HCT116 (cell line): Measurements from ENCODE around the gene SWT1. TPM values are rescaled to one million over a fixed set of nuclear protein-coding genes. Genes with fewer than 3 reads are reported as not detected.

Source experiments
- ATAC-seq: fragments of 200-7000 bp; cut with Tn5 transposase; 2 replicates; pipeline ENCODE4 v1.9.1; 2020; ENCODE audit warnings: mild to moderate bottlenecking, moderate library complexity
- BruUV-seq: library from RNA; stranded (reverse); fragments of 400-500 nt; replicated peaks from 2 replicates; lab custom pipeline; 2021; lab: Mats Ljungman, UMichigan
- CTCF ChIA-PET: fragments of 300-600 bp; sonication (Branson Sonifier 250); formaldehyde crosslinking; loops from one replicate; lab custom pipeline; 2021; ENCODE audit warnings: antibody characterized with exemption; lab: Charles Lee
- POLR2A ChIA-PET: fragments of 300-600, 350-600 bp; sonication (Branson Sonifier 250); formaldehyde crosslinking; loops from one replicate; lab custom pipeline; 2021; ENCODE audit warnings: antibody characterized with exemption; lab: Charles Lee
- RAD21 ChIA-PET, 2 experiments: fragments of 300-600 bp; sonication (Branson Sonifier 250); formaldehyde crosslinking; loops; one replicate each; lab custom pipeline; 2023; ENCODE audit warnings: low total read pairs in 2 of 2; ENCODE audit not compliant: uncharacterized antibody in 2 of 2, unreplicated experiment in 2 of 2, low non-redundant PET in 1 of 2; lab: Charles Lee
- DNase-seq: peaks from one replicate; pipeline ENCODE4 v3.0.0-alpha.2; 2010; ENCODE audit warnings: low read depth, low spot score
- H2AFZ ChIP-seq: fragments of 200-600 bp; shearing (Covaris generic), sonication (generic); 2 replicates; pipeline ENCODE4 v1.6.1; 2017; ENCODE audit warnings: low read depth, mixed run types, mixed read lengths, antibody characterized with exemption, low read length; ENCODE audit not compliant: poor library complexity, severe bottlenecking
- H3K27ac ChIP-seq: 2 replicates; pipeline ENCODE4 v1.5.1; 2012; ENCODE audit warnings: low read depth, low read length
- H3K27me3 ChIP-seq: fragments of 200-600 bp; sonication (generic); 2 replicates; pipeline ENCODE4 v1.6.1; 2016; ENCODE audit warnings: mixed run types, low read length, mixed read lengths; ENCODE audit not compliant: insufficient read depth
- H3K36me3 ChIP-seq, 2 experiments: fragments of 200-500 bp in 1 of 2; fragments of 200-600 bp in 1 of 2; sonication (Bioruptor generic) in 1 of 2; sonication (generic) in 1 of 2; 2 replicates each; pipeline versions ENCODE4 v1.5.1 to v1.6.1; 2014 to 2016; ENCODE audit warnings: low read length in 2 of 2, inconsistent platforms in 1 of 2, mixed read lengths in 1 of 2, mixed run types in 1 of 2; ENCODE audit not compliant: insufficient read depth in 2 of 2, control insufficient read depth in 1 of 2
- H3K4me1 ChIP-seq, 2 experiments: fragments of 200-600 bp in 1 of 2; sonication (generic) in 1 of 2; 2 replicates each; pipeline versions ENCODE4 v1.5.1 to v1.6.1; 2012 to 2017; ENCODE audit warnings: low read length in 2 of 2, inconsistent platforms in 1 of 2, mild to moderate bottlenecking in 1 of 2, mixed read lengths in 1 of 2, mixed run types in 1 of 2, moderate library complexity in 1 of 2; ENCODE audit not compliant: insufficient read depth in 2 of 2, control insufficient read depth in 1 of 2
- H3K4me2 ChIP-seq: fragments of 200-600 bp; sonication (generic); 2 replicates; pipeline ENCODE4 v1.6.1; 2017; ENCODE audit warnings: mixed run types, low read length, mixed read lengths
- H3K4me3 ChIP-seq, 2 experiments: fragments of 200-600 bp in 1 of 2; sonication (generic) in 1 of 2; replicated peaks in 1 of 2; 2 replicates each; pipeline ENCODE4 v1.5.1; 2011 to 2016; ENCODE audit warnings: low read length in 2 of 2, control low read depth in 1 of 2, low read depth in 1 of 2, mild to moderate bottlenecking in 1 of 2, mixed read lengths in 1 of 2, mixed run types in 1 of 2
- H3K79me2 ChIP-seq: fragments of 200-600 bp; sonication (generic); 2 replicates; pipeline ENCODE4 v1.6.1; 2017; ENCODE audit warnings: mild to moderate bottlenecking, mixed run types, low read length, moderate library complexity, mixed read lengths; ENCODE audit not compliant: insufficient read depth
- H3K9ac ChIP-seq: fragments of 200-600 bp; sonication (generic); 2 replicates; pipeline ENCODE4 v1.6.1; 2016; ENCODE audit warnings: low read length, mixed read lengths
- H3K9me2 ChIP-seq: fragments of 200-600 bp; sonication (generic), shearing (Covaris generic); 2 replicates; pipeline ENCODE4 v1.6.1; 2017; ENCODE audit warnings: mixed run types, mild to moderate bottlenecking, moderate library complexity; ENCODE audit not compliant: insufficient read depth
- H3K9me3 ChIP-seq, 2 experiments: fragments of 200-500 bp in 1 of 2; fragments of 200-600 bp in 1 of 2; sonication (Bioruptor generic) in 1 of 2; sonication (generic) in 1 of 2; 2 replicates each; pipeline ENCODE4 v1.6.1; 2014 to 2017; ENCODE audit warnings: low read length in 2 of 2, mixed read lengths in 2 of 2, inconsistent platforms in 1 of 2, low read depth in 1 of 2, mild to moderate bottlenecking in 1 of 2, mixed run types in 1 of 2, moderate library complexity in 1 of 2; ENCODE audit not compliant: control insufficient read depth in 1 of 2, insufficient read depth in 1 of 2
- H4K20me1 ChIP-seq: fragments of 200-600 bp; sonication (generic), shearing (Covaris generic); 2 replicates; pipeline ENCODE4 v1.6.1; 2017; ENCODE audit warnings: mixed run types, mild to moderate bottlenecking, moderate library complexity; ENCODE audit not compliant: insufficient read depth
- CEBPB ChIP-seq: IDR thresholded peaks from 2 replicates; pipeline ENCODE4 v1.6.1; 2012; ENCODE audit warnings: low read depth
- JUND ChIP-seq: IDR thresholded peaks from 2 replicates; pipeline ENCODE4 v1.6.1; 2012
- POLR2A ChIP-seq: IDR thresholded peaks from 2 replicates; pipeline ENCODE4 v1.7.0; 2011; ENCODE audit warnings: borderline replicate concordance; ENCODE audit not compliant: insufficient read depth, insufficient read length; ENCODE audit errors: extremely low read depth
- POLR2AphosphoS5 ChIP-seq: IDR thresholded peaks from 2 replicates; pipeline ENCODE4 v1.6.1; 2011; ENCODE audit warnings: mild to moderate bottlenecking, low read depth, low read length, moderate library complexity
- RAD21 ChIP-seq: IDR thresholded peaks from 2 replicates; pipeline ENCODE4 v1.6.1; 2012; ENCODE audit warnings: low read depth, mild to moderate bottlenecking
- TCF7L2 ChIP-seq: IDR thresholded peaks from 2 replicates; pipeline ENCODE4 v1.7.0; 2011; ENCODE audit warnings: borderline replicate concordance, inconsistent platforms; ENCODE audit not compliant: insufficient read depth, insufficient read length; ENCODE audit errors: extremely low read depth
- YY1 ChIP-seq: IDR thresholded peaks from 2 replicates; pipeline ENCODE4 v1.6.1; 2011; ENCODE audit warnings: low read length, low read depth, moderate library complexity, mild to moderate bottlenecking; ENCODE audit not compliant: insufficient replicate concordance; ENCODE audit errors: extremely low read depth
- ZFX ChIP-seq: fragments of 450-650 bp; IDR thresholded peaks from 2 replicates; pipeline ENCODE4 v1.6.1; 2017
- intact Hi-C: fragments of 100-400 bp; cut with micrococcal nuclease; formaldehyde crosslinking; loops from 2 replicates; pipeline ENCODE4 v1.10.0; 2022
- total RNA-seq: library from RNA; stranded (reverse); gene quantifications from one replicate; pipeline ENCODE4 v1.2.1, GENCODE V29; 2021; ENCODE audit not compliant: unreplicated experiment
- TF ChIP-seq, protein P1 (sequence below): IDR thresholded peaks from 2 replicates; pipeline ENCODE4 v1.6.1; 2012; ENCODE audit warnings: low read depth
- TF ChIP-seq, protein P2 (sequence below): IDR thresholded peaks from 2 replicates; pipeline ENCODE4 v1.6.1; 2012

The SWT1 gene
- total RNA-seq, 1 experiment from 2014 or later = 3.3 TPM

DNA sequence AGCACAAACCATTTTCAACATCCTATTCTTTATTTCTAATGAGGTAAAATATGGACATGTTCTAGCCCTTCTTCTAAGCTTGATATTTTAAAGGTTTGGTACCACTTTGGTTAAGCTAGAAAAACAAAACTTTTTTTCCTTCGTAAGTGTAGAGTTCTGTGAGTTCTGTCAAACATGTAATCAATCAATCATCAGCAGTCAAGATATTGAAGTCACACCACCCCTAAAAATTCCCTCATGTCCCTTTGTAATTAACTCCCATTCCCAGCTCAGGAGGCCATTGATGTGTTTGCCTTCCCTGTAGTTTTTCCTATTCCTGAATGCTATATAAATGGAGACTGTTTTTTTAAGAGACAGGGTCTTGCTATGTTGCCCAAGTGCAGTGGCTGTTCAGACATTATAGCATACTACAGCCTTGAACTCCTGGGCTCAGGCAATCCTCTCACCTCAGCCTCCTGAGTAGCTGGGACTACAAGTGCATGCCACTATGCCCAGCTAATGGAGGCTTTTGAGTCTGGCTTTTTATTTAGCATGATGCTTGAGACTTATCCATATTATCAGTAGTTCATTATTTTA is 137.1 kb downstream of the SWT1 start:
- no peaks in the 10 kb centered on the region for H3K27me3 ChIP-seq
- BruUV-seq = no TSS peak

More for the DNA sequence above, 137.1 kb downstream of the SWT1 start:
- Histone ChIP-seq H3K9me2 (no peaks in the 10 kb centered on the region), H3K36me3 (peaks cover 27 to 31% of the 10 kb centered on the region in 2 experiments; a peak in 3 of 4 replicates), H3K4me1 (no peaks in the 10 kb centered on the region), H4K20me1 (no peaks in the 10 kb centered on the region), H3K27ac (no peak overlapping the region), H3K9ac (no peak overlapping the region), H3K4me3 (no peak overlapping the region), H3K4me2 (no peak overlapping the region), H3K79me2 (no peaks in the 10 kb centered on the region), H3K9me3 (no peaks in the 10 kb centered on the region), H2AFZ (no peak overlapping the region)
- no peak for DNase-seq
- intact Hi-C loops = no loop called here
- ChIA-PET RAD21 (no interaction called here), CTCF (no interaction called here), POLR2A (no interaction called here)
- TF ChIP-seq JUND (no peak), POLR2AphosphoS5 (no peak), POLR2A (no peak), YY1 (no peak), ZFX (no peak), RAD21 (no peak), CEBPB (no peak), TCF7L2 (no peak)
- TF ChIP-seq, protein P1, sequence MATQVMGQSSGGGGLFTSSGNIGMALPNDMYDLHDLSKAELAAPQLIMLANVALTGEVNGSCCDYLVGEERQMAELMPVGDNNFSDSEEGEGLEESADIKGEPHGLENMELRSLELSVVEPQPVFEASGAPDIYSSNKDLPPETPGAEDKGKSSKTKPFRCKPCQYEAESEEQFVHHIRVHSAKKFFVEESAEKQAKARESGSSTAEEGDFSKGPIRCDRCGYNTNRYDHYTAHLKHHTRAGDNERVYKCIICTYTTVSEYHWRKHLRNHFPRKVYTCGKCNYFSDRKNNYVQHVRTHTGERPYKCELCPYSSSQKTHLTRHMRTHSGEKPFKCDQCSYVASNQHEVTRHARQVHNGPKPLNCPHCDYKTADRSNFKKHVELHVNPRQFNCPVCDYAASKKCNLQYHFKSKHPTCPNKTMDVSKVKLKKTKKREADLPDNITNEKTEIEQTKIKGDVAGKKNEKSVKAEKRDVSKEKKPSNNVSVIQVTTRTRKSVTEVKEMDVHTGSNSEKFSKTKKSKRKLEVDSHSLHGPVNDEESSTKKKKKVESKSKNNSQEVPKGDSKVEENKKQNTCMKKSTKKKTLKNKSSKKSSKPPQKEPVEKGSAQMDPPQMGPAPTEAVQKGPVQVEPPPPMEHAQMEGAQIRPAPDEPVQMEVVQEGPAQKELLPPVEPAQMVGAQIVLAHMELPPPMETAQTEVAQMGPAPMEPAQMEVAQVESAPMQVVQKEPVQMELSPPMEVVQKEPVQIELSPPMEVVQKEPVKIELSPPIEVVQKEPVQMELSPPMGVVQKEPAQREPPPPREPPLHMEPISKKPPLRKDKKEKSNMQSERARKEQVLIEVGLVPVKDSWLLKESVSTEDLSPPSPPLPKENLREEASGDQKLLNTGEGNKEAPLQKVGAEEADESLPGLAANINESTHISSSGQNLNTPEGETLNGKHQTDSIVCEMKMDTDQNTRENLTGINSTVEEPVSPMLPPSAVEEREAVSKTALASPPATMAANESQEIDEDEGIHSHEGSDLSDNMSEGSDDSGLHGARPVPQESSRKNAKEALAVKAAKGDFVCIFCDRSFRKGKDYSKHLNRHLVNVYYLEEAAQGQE = no peak
- TF ChIP-seq, protein P2, sequence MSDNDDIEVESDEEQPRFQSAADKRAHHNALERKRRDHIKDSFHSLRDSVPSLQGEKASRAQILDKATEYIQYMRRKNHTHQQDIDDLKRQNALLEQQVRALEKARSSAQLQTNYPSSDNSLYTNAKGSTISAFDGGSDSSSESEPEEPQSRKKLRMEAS = no peak
- no peak for ATAC-seq
